AG09309 (cell line): Measurements from ENCODE around the gene CAMK2B.

ENCODE experiments used
- DNase-seq: peaks from one replicate; pipeline ENCODE4 v3.0.0-alpha.2; 2010; ENCODE audit warnings: low read depth
- H3K4me3 ChIP-seq: 2 replicates; pipeline ENCODE4 v1.5.1; 2011; ENCODE audit warnings: mild to moderate bottlenecking, low read depth, low read length, moderate library complexity; ENCODE audit not compliant: control insufficient read depth
- TF ChIP-seq, protein P1 (sequence below): IDR thresholded peaks from 2 replicates; pipeline ENCODE4 v1.5.1; 2011; ENCODE audit warnings: mild to moderate bottlenecking, low read depth, low read length, inconsistent platforms; ENCODE audit not compliant: insufficient read depth, control insufficient read depth; ENCODE audit errors: missing control alignments

CAMK2B gene

DNA sequence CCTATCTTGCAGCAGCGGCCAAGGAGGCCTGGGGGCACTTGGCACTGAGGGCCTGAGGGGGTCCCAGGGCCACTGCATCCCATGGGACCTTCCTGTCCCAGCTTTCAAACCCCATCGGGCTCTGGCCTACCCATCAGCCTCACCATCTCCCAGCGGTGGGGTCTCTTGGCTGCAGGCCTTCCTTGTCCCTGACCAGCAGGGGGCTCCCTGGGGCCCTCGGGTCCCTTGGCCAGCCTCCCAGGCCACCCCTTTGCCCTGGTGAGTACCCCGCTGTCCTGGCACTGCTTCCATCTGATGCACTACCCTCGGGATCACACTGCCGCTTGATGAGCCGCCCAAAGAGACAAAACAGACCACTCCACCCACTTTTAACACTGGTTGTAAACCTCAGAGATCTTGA, 81.1 kb downstream of the CAMK2B start:
- DNase-seq = no peak
- H3K4me3 ChIP-seq = no peak overlapping the region
- TF ChIP-seq, protein P1, sequence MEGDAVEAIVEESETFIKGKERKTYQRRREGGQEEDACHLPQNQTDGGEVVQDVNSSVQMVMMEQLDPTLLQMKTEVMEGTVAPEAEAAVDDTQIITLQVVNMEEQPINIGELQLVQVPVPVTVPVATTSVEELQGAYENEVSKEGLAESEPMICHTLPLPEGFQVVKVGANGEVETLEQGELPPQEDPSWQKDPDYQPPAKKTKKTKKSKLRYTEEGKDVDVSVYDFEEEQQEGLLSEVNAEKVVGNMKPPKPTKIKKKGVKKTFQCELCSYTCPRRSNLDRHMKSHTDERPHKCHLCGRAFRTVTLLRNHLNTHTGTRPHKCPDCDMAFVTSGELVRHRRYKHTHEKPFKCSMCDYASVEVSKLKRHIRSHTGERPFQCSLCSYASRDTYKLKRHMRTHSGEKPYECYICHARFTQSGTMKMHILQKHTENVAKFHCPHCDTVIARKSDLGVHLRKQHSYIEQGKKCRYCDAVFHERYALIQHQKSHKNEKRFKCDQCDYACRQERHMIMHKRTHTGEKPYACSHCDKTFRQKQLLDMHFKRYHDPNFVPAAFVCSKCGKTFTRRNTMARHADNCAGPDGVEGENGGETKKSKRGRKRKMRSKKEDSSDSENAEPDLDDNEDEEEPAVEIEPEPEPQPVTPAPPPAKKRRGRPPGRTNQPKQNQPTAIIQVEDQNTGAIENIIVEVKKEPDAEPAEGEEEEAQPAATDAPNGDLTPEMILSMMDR = peak; percentile 60

DNA sequence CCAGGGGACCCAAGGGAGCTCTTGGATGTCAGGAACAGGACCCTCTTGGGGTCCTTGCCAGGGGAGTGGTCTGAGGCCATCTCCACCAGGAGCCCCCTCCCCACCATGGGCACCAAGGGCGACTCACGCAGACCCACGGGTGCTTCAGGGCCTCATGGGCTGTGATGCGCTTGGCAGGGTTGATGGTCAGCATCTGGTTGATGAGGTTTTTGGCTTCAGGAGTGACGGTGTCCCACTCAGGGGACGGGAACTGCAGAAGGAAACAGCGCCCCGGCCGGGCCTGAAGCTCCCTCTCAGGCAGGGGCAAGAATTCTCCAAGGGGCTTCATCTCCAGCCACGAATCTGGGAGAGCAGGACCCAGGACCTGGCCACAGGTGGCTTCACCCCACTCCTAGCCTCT, 83.3 kb downstream of the CAMK2B start:
- H3K4me3 ChIP-seq = no peak overlapping the region
- TF ChIP-seq, protein P1 = no peak
- no peak for DNase-seq

DNA sequence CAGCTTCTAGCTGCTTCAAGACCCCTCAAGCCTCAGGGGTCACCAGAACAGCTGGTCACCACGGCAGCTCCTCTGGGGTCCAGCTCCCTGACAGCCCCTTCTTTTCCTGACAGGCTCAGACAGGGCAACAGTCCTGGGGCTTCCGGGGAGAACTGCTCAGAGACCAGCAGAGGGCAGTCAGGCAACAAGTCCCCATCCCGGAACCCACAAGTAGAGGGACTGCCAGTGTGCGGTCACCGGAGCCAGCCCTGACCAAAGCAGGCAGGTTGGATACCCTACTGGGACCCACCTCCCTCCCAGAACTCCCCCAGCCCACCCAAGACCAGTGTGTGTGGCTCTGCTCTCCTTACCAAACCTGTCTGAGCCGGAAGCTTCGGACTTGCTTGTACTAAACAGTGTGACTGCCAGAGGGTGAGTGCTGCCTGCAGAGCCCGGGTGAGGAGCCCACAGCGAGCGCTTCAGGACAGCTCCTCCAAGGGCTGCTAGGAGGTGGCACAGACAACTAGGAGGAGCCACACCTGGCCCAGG, 84.3 kb downstream of the CAMK2B start:
- no peak overlapping the region; the same call in 1 of the 2 replicates for H3K4me3 ChIP-seq
- peak; percentile 46 for DNase-seq
- TF ChIP-seq, protein P1 = peak; percentile 91

DNA sequence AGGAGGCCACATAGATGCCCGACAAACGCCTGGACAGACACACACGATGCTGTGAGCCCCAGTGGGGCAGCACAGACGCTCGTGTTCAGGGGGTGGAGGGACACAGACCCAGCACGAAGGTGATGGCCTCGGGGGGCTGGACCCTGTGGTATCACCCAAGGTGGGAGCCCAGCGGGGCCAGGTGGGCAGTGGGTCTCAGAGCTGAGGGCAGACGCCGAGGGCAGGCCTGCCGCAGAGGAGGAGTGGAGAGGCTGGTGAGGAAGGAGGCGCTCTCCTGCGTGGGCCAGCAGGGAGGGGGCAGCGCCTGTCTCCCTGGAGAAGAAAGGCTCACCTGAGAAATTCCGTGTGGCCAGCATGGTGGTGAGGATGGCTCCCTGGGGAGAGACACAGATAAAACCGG, 85.0 kb downstream of the CAMK2B start:
- TF ChIP-seq, protein P1 = no peak
- no peak for DNase-seq
- H3K4me3 ChIP-seq = no peak overlapping the region

DNA sequence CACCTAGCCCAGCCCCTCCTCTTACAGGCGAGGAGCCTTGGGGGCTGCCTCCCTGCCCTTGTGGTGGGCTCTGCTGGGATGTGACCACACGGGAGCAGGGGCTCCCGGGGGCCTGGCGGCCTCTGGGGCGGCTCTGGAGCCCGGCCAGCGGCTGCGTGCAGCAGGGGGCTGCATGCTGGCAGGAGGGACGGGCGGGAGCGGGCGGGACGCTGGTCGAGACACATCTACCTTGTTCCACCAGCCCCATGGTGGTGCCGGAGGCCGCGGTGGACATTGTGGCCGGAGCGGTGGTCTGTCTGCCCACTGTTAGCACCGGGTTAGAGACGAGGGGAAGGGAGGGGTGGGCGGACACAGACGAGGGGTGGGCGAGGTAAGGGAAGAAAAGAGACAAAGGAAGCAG, 86.0 kb downstream of the CAMK2B start:
- DNase-seq = no peak
- no peak overlapping the region for H3K4me3 ChIP-seq
- TF ChIP-seq, protein P1 = no peak

DNA sequence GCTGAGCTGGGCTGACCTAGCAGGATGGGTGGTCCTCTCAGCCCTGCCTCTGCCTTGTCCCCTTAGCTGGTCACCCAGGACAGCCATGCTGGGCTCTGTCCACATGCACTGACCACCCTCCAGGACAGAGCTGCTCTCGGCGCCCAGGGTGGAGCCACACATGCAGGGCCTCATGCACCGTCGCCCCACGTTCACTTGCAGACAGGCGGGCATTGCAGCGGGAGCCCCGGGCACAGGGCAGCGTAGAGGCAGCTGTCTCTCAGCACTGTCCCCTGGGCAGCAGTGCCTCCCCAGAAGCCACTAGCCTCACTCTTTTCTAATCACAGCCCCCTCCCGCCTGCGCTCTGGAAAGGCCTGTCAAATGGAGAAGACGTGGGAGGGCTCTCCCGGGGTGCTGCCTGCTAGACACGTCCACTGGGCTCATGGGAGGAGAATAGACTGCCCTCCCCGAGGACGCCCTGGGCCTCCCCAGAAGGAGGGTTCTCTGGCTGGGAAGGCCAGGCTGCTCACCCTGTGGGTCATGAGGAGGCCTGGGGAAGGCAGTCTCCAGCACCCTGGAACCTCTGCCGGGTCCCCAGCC, 87.2 kb downstream of the CAMK2B start:
- DNase-seq = no peak
- TF ChIP-seq, protein P1 = no peak
- H3K4me3 ChIP-seq = no peak overlapping the region
